Vagina (tissue), 2 donors: Measurements from ENCODE around the gene OCSTAMP.

Experiments used
- CTCF ChIP-seq, 3 experiments: fragments of 450-650 bp in 2 of 3; fragments of 200-600 bp in 1 of 3; sonication (generic) in 1 of 3; IDR thresholded peaks; one replicate each; pipeline ENCODE4 v1.5.1; 2017 to 2019; ENCODE audit warnings: antibody characterized with exemption in 3 of 3, mild to moderate bottlenecking in 2 of 3, moderate library complexity in 2 of 3
- POLR2AphosphoS5 ChIP-seq, 2 donors: sonication (generic); formaldehyde crosslinking; IDR thresholded peaks; one replicate each; pipeline ENCODE4 v1.9.0; 2017; ENCODE audit warnings: antibody characterized with exemption in 2 of 2, mild to moderate bottlenecking in 2 of 2, low read depth in 1 of 2; ENCODE audit not compliant: insufficient read depth in 1 of 2

DNA sequence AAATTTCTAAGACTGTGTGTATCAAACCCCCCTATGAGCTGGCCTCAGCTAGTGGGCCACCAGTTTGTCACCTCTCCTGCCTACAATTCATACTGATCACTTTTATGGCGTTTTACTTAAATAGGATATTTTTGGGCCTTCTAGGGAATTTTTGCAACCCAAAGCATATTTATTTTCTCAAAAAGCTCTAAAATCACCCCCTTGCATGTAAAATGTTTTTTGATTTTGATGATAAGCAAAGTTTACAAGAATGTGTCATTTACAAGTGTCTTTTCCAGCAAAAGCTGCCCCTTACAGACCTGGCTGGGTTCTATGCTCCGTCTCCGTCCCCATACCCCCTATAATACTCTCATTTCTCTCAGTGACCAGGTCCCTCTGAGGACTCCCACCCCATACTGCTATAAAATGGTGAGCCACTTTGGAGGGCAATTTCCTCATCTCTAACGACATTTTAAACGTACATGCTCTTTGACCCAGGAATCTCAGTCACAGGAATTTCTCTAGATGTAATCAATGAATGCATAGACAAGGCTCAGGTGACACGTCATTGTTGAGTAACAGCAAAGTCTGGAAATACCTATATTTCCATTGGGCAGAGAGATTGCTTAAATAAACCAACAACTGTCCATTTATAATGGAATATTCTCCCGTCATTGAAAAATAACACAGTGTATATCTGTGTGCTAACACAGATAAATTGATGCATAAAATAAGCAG, 13.9 kb upstream of the OCSTAMP start:
- no peak for TF ChIP-seq POLR2AphosphoS5 (IDR thresholded peaks at IDR 0.05; ENCODE audit: insufficient read depth in 1 of 2, low read depth in 1 of 2)
- no peak for TF ChIP-seq CTCF (IDR thresholded peaks at IDR 0.05)
